Stomach (tissue), 9 donors: ENCODE measurements around the gene SLC8A3. TPM values are rescaled to one million over a fixed set of nuclear protein-coding genes. Genes with fewer than 3 reads are reported as not detected.

Experiments
- DNase-seq, 2 donors: peaks; one replicate each; pipeline versions ENCODE4 v3.0.0 to v3.0.0-alpha.2; 2013 to 2019
- H3K27ac ChIP-seq, 5 donors: fragments of 200-600 bp in 4 of 5; sonication (generic) in 4 of 5; one replicate each; pipeline ENCODE4 v1.5.1; 2013 to 2019; ENCODE audit warnings: mild to moderate bottlenecking in 1 of 5, moderate library complexity in 1 of 5
- H3K27me3 ChIP-seq, 3 donors: fragments of 200-600 bp; sonication (generic); one replicate each; pipeline ENCODE4 v1.5.1; 2017 to 2019; ENCODE audit warnings: mixed run types in 1 of 3
- H3K36me3 ChIP-seq, 4 donors: fragments of 200-600 bp; sonication (generic); 1 replicate in 3 of 4; 2 replicates in 1 of 4; pipeline ENCODE4 v1.5.1; 2016 to 2019
- H3K4me1 ChIP-seq, 4 donors: fragments of 200-600 bp; sonication (generic); one replicate each; pipeline ENCODE4 v1.5.1; 2016 to 2019
- H3K4me3 ChIP-seq, 4 donors: fragments of 200-600 bp; sonication (generic) in 3 of 4; one replicate each; pipeline ENCODE4 v1.5.1; 2016 to 2019; ENCODE audit warnings: mild to moderate bottlenecking in 1 of 4
- H3K9me3 ChIP-seq, 4 donors: fragments of 200-600 bp; sonication (generic); one replicate each; pipeline ENCODE4 v1.5.1; 2016 to 2019
- CTCF ChIP-seq, 7 experiments: fragments of 450-650 bp in 4 of 7; fragments of 200-600 bp in 3 of 7; sonication (generic) in 3 of 7; IDR thresholded peaks; one replicate each; pipeline ENCODE4 v1.5.1; 2016 to 2019; ENCODE audit warnings: antibody characterized with exemption in 7 of 7, control low read depth in 2 of 7, mild to moderate bottlenecking in 1 of 7
- EP300 ChIP-seq: sonication (generic); formaldehyde crosslinking; IDR thresholded peaks from one replicate; pipeline ENCODE4 v1.6.1; 2017; ENCODE audit warnings: antibody characterized with exemption
- POLR2A ChIP-seq, 4 donors: fragments of 450-650 bp; IDR thresholded peaks; one replicate each; pipeline ENCODE4 v1.6.1; 2016; ENCODE audit warnings: antibody characterized with exemption in 4 of 4, control low read depth in 2 of 4, mild to moderate bottlenecking in 1 of 4, moderate library complexity in 1 of 4
- POLR2AphosphoS5 ChIP-seq, 3 donors: sonication (generic); formaldehyde crosslinking; IDR thresholded peaks; one replicate each; pipeline ENCODE4 v1.6.1; 2016; ENCODE audit warnings: antibody characterized with exemption in 3 of 3
- WGBS, 5 donors: extraction: QIAGEN DNeasy Blood & Tissue Kit in 3 of 5; methylation state at CpG; one replicate each; pipeline versions ENCODE4 v1.1.5 to v1.1.7; 2013 to 2018; 5-methylcytosine and 5-hydroxymethylcytosine counted together
- intact Hi-C: fragments of 100-400 bp; cut with DNase I; formaldehyde crosslinking; loops from one replicate; pipeline ENCODE4 v1.15.1; 2023; ENCODE audit warnings: low total_unique reads
- polyA plus RNA-seq, 3 donors: library from polyadenylated mRNA; stranded (reverse); fragments of 200-250 nt; gene quantifications; one replicate each; pipeline ENCODE4 v1.2.3, GENCODE V29; 2013
- total RNA-seq, 5 donors: library from RNA; depleted of rRNA; stranded (reverse); fragments of >200 nt; gene quantifications; one replicate each; pipeline versions ENCODE4 v1.1.0 to v1.2.3, GENCODE V29; 2014 to 2016
- donor health status: healthy with polysubstance abuse.
- donor health status: Bipolar disorder and iron deficiency.
- donor health status: healthy.

SLC8A3 gene
- total and polyA plus RNA-seq, 8 donors, result 0.03 to 2.4 (median 0.87) TPM; not detected in 1

GRCh38 chr14:70013271-70013873 lies 175.4 kb downstream of the SLC8A3 start:
- H3K4me3 ChIP-seq, result no peak overlapping the region
- TF ChIP-seq POLR2AphosphoS5 (IDR thresholded peaks at IDR 0.05) (no peak), POLR2A (IDR thresholded peaks at IDR 0.05) (no peak), CTCF (IDR thresholded peaks at IDR 0.05) (peak in 5 of 7 experiments; percentile 24 to 75 (median 54)), EP300 (no peak)
- 55 to 66% (median 63%) methylated on average over 2 of the region's 2 CpGs for WGBS, 5 donors
- no peaks in the 10 kb centered on the region for H3K27me3 ChIP-seq
- no peaks in the 10 kb centered on the region for H3K9me3 ChIP-seq
- H3K4me1 ChIP-seq, result peaks cover 0 to 24% (median 5%) of the 10 kb centered on the region in 4 donors
- no peak overlapping the region for H3K27ac ChIP-seq
- DNase-seq, result peak; percentile 50 to 58
- intact Hi-C loops, result no loop called here
- no peaks in the 10 kb centered on the region for H3K36me3 ChIP-seq

- Histone ChIP-seq H3K27me3 (no peaks in the 10 kb centered on the region), H3K4me1 (peaks cover 0 to 25% (median 4%) of the 10 kb centered on the region in 4 donors), H3K27ac (no peak overlapping the region), H3K9me3 (no peaks in the 10 kb centered on the region), H3K36me3 (no peaks in the 10 kb centered on the region), H3K4me3 (no peak overlapping the region)
- WGBS, 5 donors, result 90 to 93% (median 91%) methylated on average over 6 to 7 of the region's 7 CpGs
- intact Hi-C loops, result no loop called here
- TF ChIP-seq CTCF (IDR thresholded peaks at IDR 0.05) (no peak), EP300 (no peak), POLR2AphosphoS5 (IDR thresholded peaks at IDR 0.05) (no peak), POLR2A (IDR thresholded peaks at IDR 0.05) (no peak)
- no peak for DNase-seq
These were observed 177.0 kb downstream of the SLC8A3 start for GRCh38 chr14:70011708-70012107.

GRCh38 chr14:70011098-70011497 lies 177.7 kb downstream of the SLC8A3 start:
- intact Hi-C loops, result no loop called here
- no peak for DNase-seq
- Histone ChIP-seq H3K27ac (no peak overlapping the region), H3K4me1 (peaks cover 0 to 25% (median 4%) of the 10 kb centered on the region in 4 donors), H3K36me3 (no peaks in the 10 kb centered on the region), H3K27me3 (no peaks in the 10 kb centered on the region), H3K4me3 (no peak overlapping the region), H3K9me3 (no peaks in the 10 kb centered on the region)
- WGBS, 5 donors, result 86 to 94% (median 91%) methylated on average over 6 of the region's 6 CpGs
- no peak for TF ChIP-seq POLR2A (IDR thresholded peaks at IDR 0.05)
- TF ChIP-seq EP300, result no peak
- no peak for TF ChIP-seq CTCF (IDR thresholded peaks at IDR 0.05)
- TF ChIP-seq POLR2AphosphoS5 (IDR thresholded peaks at IDR 0.05), result no peak

- Histone ChIP-seq H3K36me3 (no peaks in the 10 kb centered on the region), H3K27me3 (no peaks in the 10 kb centered on the region), H3K9me3 (no peaks in the 10 kb centered on the region), H3K27ac (no peak overlapping the region), H3K4me1 (peaks cover 0 to 25% (median 4%) of the 10 kb centered on the region in 4 donors), H3K4me3 (no peak overlapping the region)
- TF ChIP-seq POLR2A (IDR thresholded peaks at IDR 0.05) (no peak), POLR2AphosphoS5 (IDR thresholded peaks at IDR 0.05) (no peak), EP300 (no peak)
- intact Hi-C loops, result no loop called here
- WGBS, 5 donors, result 70 to 86% (median 74%) methylated on average over 8 of the region's 8 CpGs
- peak in 1 of 2 donors; percentile 55 for DNase-seq
These were observed 178.8 kb downstream of the SLC8A3 start for GRCh38 chr14:70009961-70010360.
